Measurements from ENCODE around the gene FSTL3. TPM values are rescaled to one million over a fixed set of nuclear protein-coding genes. Genes with fewer than 3 reads are reported as not detected.

FSTL3 gene
- total and polyA plus RNA-seq, 2 of the 8 experiments (the other 6 are each of a cell fraction or from before 2014, with no cell fraction given), result 8.1 to 11.8 TPM

DNA sequence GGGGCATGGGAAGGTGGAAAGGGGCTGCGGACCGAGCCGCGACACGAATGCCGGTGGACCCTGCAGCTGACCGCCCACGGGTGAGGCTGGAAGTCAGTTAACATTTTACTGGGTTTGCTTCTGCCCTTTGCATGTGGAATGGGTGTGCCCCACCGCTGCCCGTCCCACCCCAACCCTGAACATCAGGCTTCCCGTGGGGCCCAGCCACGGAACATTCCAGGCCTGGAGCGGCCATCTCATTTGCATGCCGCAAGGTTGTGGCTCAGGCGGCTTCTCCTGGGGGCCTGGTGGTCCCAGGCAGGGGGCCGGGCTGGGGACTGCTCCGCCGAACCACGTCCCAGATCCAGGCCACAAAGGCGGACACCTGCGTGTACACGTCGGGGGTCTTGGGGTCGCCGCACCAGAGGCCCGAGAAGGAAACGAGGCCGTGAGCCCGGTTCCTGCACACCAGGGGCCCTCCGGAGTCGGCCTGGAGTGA is 9.3 kb downstream of the FSTL3 start (continued):
- TF ChIP-seq CHD7 (IDR thresholded peaks at IDR 0.05; ENCODE audit: insufficient replicate concordance, low read length) (no peak), FOSL1 (IDR thresholded peaks at IDR 0.05; ENCODE audit: insufficient read depth, low read depth, low read length) (no peak), TEAD4 (IDR thresholded peaks at IDR 0.05; ENCODE audit: low read depth, low read length) (0 out of 2 replicates have a peak, but pooled peaks have one; percentile 12), BACH1 (IDR thresholded peaks at IDR 0.05; ENCODE audit: low read length) (no peak), RXRA (IDR thresholded peaks at IDR 0.05; ENCODE audit: insufficient read depth, low read depth, low read length) (no peak)
